Gastrocnemius medialis (tissue), 4 donors: ENCODE data around the gene DNMT1.
"Not testable (repeated sequence)": the region's sequence is repeated elsewhere in the genome, so short reads cannot be mapped to it uniquely, and the experiment has no call there.

Experiments
- POLR2A ChIP-seq, 2 donors: fragments of 450-650 bp; IDR thresholded peaks; one replicate each; pipeline ENCODE4 v1.6.1; 2017; ENCODE audit warnings: antibody characterized with exemption in 2 of 2, mild to moderate bottlenecking in 2 of 2, moderate library complexity in 2 of 2
- TF ChIP-seq, protein P1 (sequence below), 5 experiments: fragments of 450-650 bp in 3 of 5; fragments of 200-600 bp in 2 of 5; sonication (generic) in 2 of 5; IDR thresholded peaks in 4 of 5; conservative IDR thresholded peaks in 1 of 5; 1 replicate in 4 of 5; 2 replicates in 1 of 5; pipeline ENCODE4 v1.5.1; 2016 to 2019; ENCODE audit warnings: antibody characterized with exemption in 5 of 5, mild to moderate bottlenecking in 3 of 5, moderate library complexity in 3 of 5

DNA sequence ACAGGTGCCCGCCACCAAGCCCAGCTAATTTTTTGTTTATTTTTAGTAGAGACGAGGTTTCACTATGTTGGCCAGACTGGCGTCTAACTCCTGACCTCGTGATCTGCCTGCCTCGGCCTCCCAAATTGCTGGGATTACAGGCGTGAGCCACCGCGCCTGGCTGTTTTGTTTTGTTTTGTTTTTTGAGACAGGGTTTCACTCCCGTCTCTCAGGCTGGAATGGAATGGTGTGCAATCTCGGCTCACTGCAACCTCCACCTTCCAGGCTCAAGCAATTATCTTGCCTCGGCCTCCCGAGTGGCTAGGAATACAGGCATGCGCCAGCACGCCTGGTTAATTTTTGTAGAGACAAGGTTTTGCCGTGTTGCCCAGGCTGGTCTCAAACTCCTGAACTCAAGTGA lies 5.3 kb upstream of the DNMT1 start:
- TF ChIP-seq, protein P1, sequence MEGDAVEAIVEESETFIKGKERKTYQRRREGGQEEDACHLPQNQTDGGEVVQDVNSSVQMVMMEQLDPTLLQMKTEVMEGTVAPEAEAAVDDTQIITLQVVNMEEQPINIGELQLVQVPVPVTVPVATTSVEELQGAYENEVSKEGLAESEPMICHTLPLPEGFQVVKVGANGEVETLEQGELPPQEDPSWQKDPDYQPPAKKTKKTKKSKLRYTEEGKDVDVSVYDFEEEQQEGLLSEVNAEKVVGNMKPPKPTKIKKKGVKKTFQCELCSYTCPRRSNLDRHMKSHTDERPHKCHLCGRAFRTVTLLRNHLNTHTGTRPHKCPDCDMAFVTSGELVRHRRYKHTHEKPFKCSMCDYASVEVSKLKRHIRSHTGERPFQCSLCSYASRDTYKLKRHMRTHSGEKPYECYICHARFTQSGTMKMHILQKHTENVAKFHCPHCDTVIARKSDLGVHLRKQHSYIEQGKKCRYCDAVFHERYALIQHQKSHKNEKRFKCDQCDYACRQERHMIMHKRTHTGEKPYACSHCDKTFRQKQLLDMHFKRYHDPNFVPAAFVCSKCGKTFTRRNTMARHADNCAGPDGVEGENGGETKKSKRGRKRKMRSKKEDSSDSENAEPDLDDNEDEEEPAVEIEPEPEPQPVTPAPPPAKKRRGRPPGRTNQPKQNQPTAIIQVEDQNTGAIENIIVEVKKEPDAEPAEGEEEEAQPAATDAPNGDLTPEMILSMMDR (IDR thresholded peaks at IDR 0.05 in 4 of 5, conservative IDR thresholded peaks at IDR 0.05 in 1 of 5) = not testable (repeated sequence)
- TF ChIP-seq POLR2A (IDR thresholded peaks at IDR 0.05) = not testable (repeated sequence)
